Breast epithelium (tissue), 3 donors: ENCODE data around the gene CD2BP2.

Experiments used
- CTCF ChIP-seq, 3 donors: fragments of 450-650 bp; IDR thresholded peaks; one replicate each; pipeline ENCODE4 v1.5.1; 2016 to 2017; ENCODE audit warnings: antibody characterized with exemption in 3 of 3, mild to moderate bottlenecking in 3 of 3, moderate library complexity in 3 of 3
- POLR2A ChIP-seq: fragments of 450-650 bp; IDR thresholded peaks from one replicate; pipeline ENCODE4 v1.6.1; 2016; ENCODE audit warnings: antibody characterized with exemption, mild to moderate bottlenecking, moderate library complexity
- POLR2AphosphoS5 ChIP-seq, 3 donors: sonication (generic); formaldehyde crosslinking; IDR thresholded peaks; one replicate each; pipeline ENCODE4 v1.6.1; 2017; ENCODE audit warnings: antibody characterized with exemption in 3 of 3

GRCh38 chr16:30375864-30376263, 20.8 kb upstream of the CD2BP2 start:
- no peak for TF ChIP-seq CTCF (IDR thresholded peaks at IDR 0.05)
- no peak for TF ChIP-seq POLR2A
- TF ChIP-seq POLR2AphosphoS5 (IDR thresholded peaks at IDR 0.05): no peak
